Lung (tissue), 12 donors: ENCODE measurements around the gene SPAG6. TPM values are rescaled to one million over a fixed set of nuclear protein-coding genes. Genes with fewer than 3 reads are reported as not detected.

ENCODE experiments used
- ATAC-seq: fragments of 200-7000 bp; cut with Tn5 transposase; one replicate; pipeline ENCODE4 v1.9.1; 2020; ENCODE audit warnings: moderate number of reproducible peaks; ENCODE audit not compliant: insufficient read depth, low FRiP score
- DNase-seq, 3 donors: peaks; one replicate each; pipeline ENCODE4 v3.0.0-alpha.2; 2013 to 2017
- H3K27ac ChIP-seq, 2 donors: one replicate each; pipeline ENCODE4 v1.5.1; 2013; ENCODE audit warnings: mild to moderate bottlenecking in 2 of 2, moderate library complexity in 2 of 2, control low read depth in 1 of 2, inconsistent platforms in 1 of 2, low read depth in 1 of 2, low read length in 1 of 2
- H3K27me3 ChIP-seq, 3 donors: one replicate each; pipeline ENCODE4 v1.5.1; 2013; ENCODE audit warnings: low read length in 2 of 3; ENCODE audit not compliant: control insufficient read depth in 3 of 3, insufficient read depth in 3 of 3
- H3K36me3 ChIP-seq, 4 donors: one replicate each; pipeline ENCODE4 v1.5.1; 2013; ENCODE audit warnings: low read length in 4 of 4, mild to moderate bottlenecking in 1 of 4, moderate library complexity in 1 of 4; ENCODE audit not compliant: control insufficient read depth in 4 of 4, insufficient read depth in 4 of 4
- H3K4me1 ChIP-seq, 5 donors: one replicate each; pipeline ENCODE4 v1.5.1; 2013; ENCODE audit warnings: low read length in 5 of 5, mild to moderate bottlenecking in 2 of 5, moderate library complexity in 1 of 5; ENCODE audit not compliant: control insufficient read depth in 5 of 5, insufficient read depth in 5 of 5
- H3K4me3 ChIP-seq: one replicate; pipeline ENCODE4 v1.5.1; 2013; ENCODE audit warnings: mild to moderate bottlenecking, control low read depth, moderate library complexity
- H3K9ac ChIP-seq, 2 donors: one replicate each; pipeline ENCODE4 v1.5.1; 2013; ENCODE audit warnings: low read length in 2 of 2, control low read depth in 1 of 2; ENCODE audit not compliant: insufficient read depth in 1 of 2
- H3K9me3 ChIP-seq, 4 donors: one replicate each; pipeline ENCODE4 v1.5.1; 2013; ENCODE audit warnings: low read length in 3 of 4, mild to moderate bottlenecking in 1 of 4, moderate library complexity in 1 of 4; ENCODE audit not compliant: control insufficient read depth in 4 of 4, insufficient read depth in 3 of 4
- CTCF ChIP-seq: IDR thresholded peaks from 2 replicates; pipeline ENCODE4 v1.5.1; 2012; ENCODE audit warnings: mild to moderate bottlenecking; ENCODE audit errors: control extremely low read depth, extremely low read depth
- WGBS, 2 donors: extraction: QIAGEN DNeasy Blood & Tissue Kit; methylation state at CpG; one replicate each; pipeline ENCODE4 v1.1.7; 2013; 5-methylcytosine and 5-hydroxymethylcytosine counted together
- polyA plus RNA-seq, 2 donors: library from polyadenylated mRNA; stranded (reverse); fragments of 200-250 nt; gene quantifications; one replicate each; pipeline ENCODE4 v1.2.1, GENCODE V29; 2013
- total RNA-seq, 2 donors: library from RNA; depleted of rRNA in 1 of 2; stranded (reverse); fragments of >200 nt in 1 of 2; gene quantifications; one replicate each; pipeline ENCODE4 v1.2.1, GENCODE V29; 2014 to 2021
- donor health status: control.
- donor health status: control.
- donor health status: Bipolar disorder and iron deficiency.
- donor health status: healthy.
- donor health status: DM: yes; HTN: yes; CAD: no.

The SPAG6 gene
- total and polyA plus RNA-seq, 4 donors = 12.2 to 40.1 (median 23.6) TPM

GRCh38 chr10:22459496-22459895 is 114.2 kb downstream of the SPAG6 start:
- ATAC-seq (no peak), DNase-seq (no peak)
- Histone ChIP-seq H3K4me3 (no peak overlapping the region), H3K9me3 (no peaks in the 10 kb centered on the region), H3K27ac (no peak overlapping the region), H3K36me3 (no peaks in the 10 kb centered on the region), H3K4me1 (peaks cover 0 to 1% (median 0%) of the 10 kb centered on the region in 5 donors), H3K9ac (no peak overlapping the region), H3K27me3 (no peaks in the 10 kb centered on the region)
- no peak for TF ChIP-seq CTCF
- WGBS, 2 donors = 95 to 98% methylated on average over 2 of the region's 2 CpGs

GRCh38 chr10:22460101-22460500 is 114.8 kb downstream of the SPAG6 start:
- H3K27ac ChIP-seq = no peak overlapping the region
- no peaks in the 10 kb centered on the region for H3K36me3 ChIP-seq
- WGBS, 2 donors = 94 to 95% methylated on average over 7 of the region's 7 CpGs
- no peaks in the 10 kb centered on the region for H3K27me3 ChIP-seq
- no peaks in the 10 kb centered on the region for H3K9me3 ChIP-seq
- H3K9ac ChIP-seq = no peak overlapping the region
- ATAC-seq (no peak), DNase-seq (no peak)
- TF ChIP-seq CTCF = no peak
- peaks cover 0 to 1% (median 0%) of the 10 kb centered on the region in 5 donors for H3K4me1 ChIP-seq
- no peak overlapping the region for H3K4me3 ChIP-seq

- no peaks in the 10 kb centered on the region for H3K9me3 ChIP-seq
- no peak overlapping the region for H3K9ac ChIP-seq
- H3K4me3 ChIP-seq = no peak overlapping the region
- ATAC-seq (no peak), DNase-seq (no peak)
- no peak overlapping the region for H3K27ac ChIP-seq
- peaks cover 0 to 1% (median 0%) of the 10 kb centered on the region in 5 donors for H3K4me1 ChIP-seq
- no peak for TF ChIP-seq CTCF
- no peaks in the 10 kb centered on the region for H3K36me3 ChIP-seq
- 92 to 93% methylated on average over 6 of the region's 6 CpGs for WGBS, 2 donors
- H3K27me3 ChIP-seq = no peaks in the 10 kb centered on the region
These were observed 115.5 kb downstream of the SPAG6 start for GRCh38 chr10:22460531-22461403.
